A673 (cell line): Measurements from ENCODE around the gene IMMP2L. TPM values are rescaled to one million over a fixed set of nuclear protein-coding genes. Genes with fewer than 3 reads are reported as not detected.

Source experiments
- BruUV-seq: library from RNA; stranded (reverse); fragments of 400-500 nt; replicated peaks from 2 replicates; lab custom pipeline; 2021; lab: Mats Ljungman, UMichigan
- CTCF ChIA-PET: fragments of 300-600 bp; sonication (Branson Sonifier 250); formaldehyde crosslinking; loops from one replicate; lab custom pipeline; 2022; ENCODE audit warnings: antibody characterized with exemption; lab: Charles Lee
- POLR2A ChIA-PET: fragments of 300-600 bp; sonication (Branson Sonifier 250); formaldehyde crosslinking; loops from one replicate; lab custom pipeline; 2022; ENCODE audit warnings: antibody characterized with exemption; ENCODE audit not compliant: low non-redundant PET; lab: Charles Lee
- DNase-seq: peaks from one replicate; pipeline ENCODE4 v3.0.0-alpha.2; 2015; ENCODE audit warnings: low spot score
- H3K27ac ChIP-seq: fragments of 200-600 bp; sonication (generic); 2 replicates; pipeline ENCODE4 v1.5.1; 2016; ENCODE audit warnings: mixed run types, low read depth, mild to moderate bottlenecking, mixed read lengths, antibody characterized with exemption, low read length; ENCODE audit not compliant: poor library complexity, severe bottlenecking
- H3K27me3 ChIP-seq: fragments of 200-600 bp; sonication (generic); replicated peaks from 2 replicates; pipeline ENCODE4 v1.6.1; 2017; ENCODE audit warnings: mixed run types, low read depth, mild to moderate bottlenecking, mixed read lengths, antibody characterized with exemption, low read length; ENCODE audit not compliant: insufficient read depth, poor library complexity
- H3K36me3 ChIP-seq: fragments of 200-600 bp; sonication (generic); 2 replicates; pipeline ENCODE4 v1.6.1; 2016; ENCODE audit warnings: mixed run types, mild to moderate bottlenecking, mixed read lengths, antibody characterized with exemption, low read length; ENCODE audit not compliant: insufficient read depth, poor library complexity, severe bottlenecking
- H3K4me1 ChIP-seq: fragments of 200-600 bp; sonication (generic); 2 replicates; pipeline ENCODE4 v1.6.1; 2017; ENCODE audit warnings: mixed run types, mild to moderate bottlenecking, mixed read lengths, antibody characterized with exemption, low read length; ENCODE audit not compliant: insufficient read depth, poor library complexity, severe bottlenecking
- H3K4me3 ChIP-seq: fragments of 200-600 bp; sonication (generic); 2 replicates; pipeline ENCODE4 v1.5.1; 2016; ENCODE audit warnings: low read depth, mixed run types, mild to moderate bottlenecking, mixed read lengths, low read length; ENCODE audit not compliant: poor library complexity, severe bottlenecking
- H3K9me3 ChIP-seq: fragments of 200-600 bp; sonication (generic); 2 replicates; pipeline ENCODE4 v1.6.1; 2016; ENCODE audit warnings: mixed run types, low read depth, mild to moderate bottlenecking, mixed read lengths, antibody characterized with exemption, low read length; ENCODE audit not compliant: poor library complexity, severe bottlenecking
- CTCF ChIP-seq: fragments of 300-800, 200-600 bp; sonication (generic); conservative IDR thresholded peaks from 2 replicates; pipeline ENCODE4 v1.5.1; 2017; ENCODE audit warnings: low read depth, mild to moderate bottlenecking, antibody characterized with exemption, low read length, moderate library complexity, mixed read lengths
- EZH2 ChIP-seq: fragments of 200-600 bp; sonication (generic); IDR thresholded peaks from 2 replicates; pipeline ENCODE4 v1.6.1; 2017; ENCODE audit warnings: borderline replicate concordance, low read depth, mild to moderate bottlenecking, mixed read lengths, antibody characterized with exemption, low read length; ENCODE audit not compliant: poor library complexity, severe bottlenecking
- intact Hi-C: fragments of 100-400 bp; cut with micrococcal nuclease; formaldehyde crosslinking; loops from one replicate; pipeline ENCODE4 v1.10.0; 2022; ENCODE audit not compliant: unreplicated experiment
- total RNA-seq: library from RNA; stranded (reverse); gene quantifications from 2 replicates; pipeline ENCODE4 v1.2.3, GENCODE V29; 2021

The IMMP2L gene
- total RNA-seq, 1 experiment from 2014 or later: 10.0 TPM

DNA sequence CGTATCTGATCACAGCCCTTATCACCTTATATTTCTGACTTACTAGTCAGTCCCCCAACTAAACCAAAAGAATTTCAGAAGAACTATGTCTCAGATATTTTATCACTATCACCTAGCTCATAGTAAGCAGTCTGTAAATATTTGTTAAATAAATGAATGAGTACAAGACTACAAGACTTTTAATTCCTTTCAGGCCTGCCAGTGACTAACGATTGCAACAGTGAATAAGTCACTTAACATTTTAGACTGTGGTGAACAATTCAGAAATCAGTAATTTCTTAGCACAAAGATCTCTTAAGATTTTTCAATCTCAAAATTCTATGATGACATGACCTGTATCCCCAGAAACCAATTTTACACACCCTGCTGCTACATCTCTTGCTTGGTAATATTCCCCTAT is 162.2 kb downstream of the IMMP2L start:
- intact Hi-C loops: no loop called here
- Histone ChIP-seq H3K27ac (no peak overlapping the region), H3K4me3 (no peak overlapping the region), H3K36me3 (no peaks in the 10 kb centered on the region), H3K27me3 (no peaks in the 10 kb centered on the region), H3K4me1 (no peaks in the 10 kb centered on the region), H3K9me3 (no peaks in the 10 kb centered on the region)
- TF ChIP-seq CTCF (no peak), EZH2 (no peak)
- no peak for DNase-seq
- ChIA-PET POLR2A (no interaction called here), CTCF (no interaction called here)
- no TSS peak for BruUV-seq

GRCh38 chr7:111394891-111395290 is 167.4 kb downstream of the IMMP2L start:
- intact Hi-C loops: no loop called here
- TF ChIP-seq EZH2 (no peak), CTCF (no peak)
- Histone ChIP-seq H3K27ac (no peak overlapping the region), H3K4me1 (peaks cover 11% of the 10 kb centered on the region), H3K36me3 (no peaks in the 10 kb centered on the region), H3K4me3 (no peak overlapping the region), H3K27me3 (no peaks in the 10 kb centered on the region), H3K9me3 (no peaks in the 10 kb centered on the region)
- no TSS peak for BruUV-seq
- ChIA-PET POLR2A (no interaction called here), CTCF (no interaction called here)
- DNase-seq: no peak

- H3K9me3 ChIP-seq: no peaks in the 10 kb centered on the region
- peak overlapping the region; percentile 14 for H3K4me3 ChIP-seq
- H3K36me3 ChIP-seq: no peaks in the 10 kb centered on the region
- H3K27ac ChIP-seq: peak overlapping the region; percentile 53
- no TSS peak for BruUV-seq
- CTCF ChIA-PET: no interaction called here
- H3K4me1 ChIP-seq: peaks cover 11% of the 10 kb centered on the region
- intact Hi-C loops: no loop called here
- TF ChIP-seq EZH2 (no peak), CTCF (no peak)
- POLR2A ChIA-PET: no interaction called here
- H3K27me3 ChIP-seq: no peaks in the 10 kb centered on the region
- DNase-seq: peak; percentile 79
Observed at GRCh38 chr7:111393011-111393754, 169.1 kb downstream of the IMMP2L start.
